HG03139 (cell line): ENCODE results near the gene MLLT3.

Source experiments
- ATAC-seq: cut with Tn5 transposase; IDR thresholded peaks from one replicate; pipeline ENCODE4 v1.9.1; 2021; ENCODE audit not compliant: unreplicated experiment

The MLLT3 gene

GRCh38 chr9:20391208-20391607 is 231.1 kb downstream of the MLLT3 start:
- no peak for ATAC-seq

GRCh38 chr9:20390400-20390799 is 231.9 kb downstream of the MLLT3 start:
- no peak for ATAC-seq

- no peak for ATAC-seq
Measured at GRCh38 chr9:20387062-20387461, 235.2 kb downstream of the MLLT3 start.

DNA sequence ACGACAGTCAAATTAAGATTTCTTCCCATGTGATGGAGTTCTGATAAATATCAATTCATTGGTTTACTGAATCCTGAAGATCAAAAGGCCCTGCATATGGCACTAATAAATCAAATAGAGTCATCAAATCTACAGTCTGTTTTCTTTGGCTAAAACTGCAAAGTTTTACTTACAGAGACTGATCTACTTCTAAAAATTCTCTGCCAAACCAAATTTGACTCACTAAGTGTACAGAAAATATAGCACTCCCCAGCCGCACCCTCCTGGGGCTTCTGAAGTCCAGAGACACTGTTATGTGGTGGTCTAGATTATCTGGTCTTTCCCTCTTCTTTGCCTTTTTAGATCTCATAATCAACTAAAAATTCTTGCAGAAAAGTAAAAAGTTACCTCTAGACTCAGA is 237.7 kb downstream of the MLLT3 start:
- no peak for ATAC-seq

- ATAC-seq = peak; percentile 61
Measured at GRCh38 chr9:20382460-20383071, 239.7 kb downstream of the MLLT3 start.

- ATAC-seq = no peak
Measured at GRCh38 chr9:20380546-20380945, 241.8 kb downstream of the MLLT3 start.

DNA sequence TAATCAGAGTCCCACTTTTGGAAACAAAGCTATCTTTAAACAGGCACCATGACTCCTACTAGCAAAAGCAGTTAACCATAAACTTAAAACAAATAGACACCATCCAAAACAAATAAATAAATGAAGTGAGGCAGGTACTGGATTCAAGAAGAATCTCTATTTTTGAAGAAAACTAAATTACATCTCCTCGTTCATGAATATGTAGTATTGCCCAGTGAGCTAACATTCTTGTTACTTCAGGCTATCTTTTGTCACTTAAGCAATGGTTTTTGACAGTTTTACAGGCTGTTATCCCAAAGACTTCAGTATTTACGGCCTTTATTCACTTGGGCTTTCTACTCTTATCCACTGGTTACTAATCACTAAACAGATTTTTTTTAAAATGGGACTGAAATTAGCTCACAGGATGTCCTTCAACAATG is 242.5 kb downstream of the MLLT3 start:
- ATAC-seq = no peak

DNA sequence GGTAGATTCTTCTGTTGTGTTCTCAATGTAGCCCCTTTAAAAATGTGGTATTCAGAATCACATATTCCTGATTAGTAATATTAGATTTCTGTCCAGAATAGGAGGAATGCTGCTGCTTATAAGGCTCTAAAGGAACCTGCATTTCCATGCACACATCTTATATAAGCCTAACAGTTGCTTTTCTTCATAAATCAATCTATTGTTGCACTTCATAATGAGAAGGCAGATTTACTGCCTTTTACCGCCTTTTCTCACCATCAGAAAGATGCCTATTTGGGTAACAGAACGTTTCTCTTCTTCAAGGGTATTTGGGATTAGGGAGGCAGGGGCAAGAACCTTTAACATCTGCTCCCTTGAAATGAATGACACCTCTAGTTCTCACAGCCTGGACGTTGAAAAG is 243.4 kb downstream of the MLLT3 start:
- no peak for ATAC-seq

- ATAC-seq = no peak
Measured at GRCh38 chr9:20377790-20378189, 244.5 kb downstream of the MLLT3 start.

GRCh38 chr9:20376731-20377375 is 245.4 kb downstream of the MLLT3 start:
- no peak for ATAC-seq

DNA sequence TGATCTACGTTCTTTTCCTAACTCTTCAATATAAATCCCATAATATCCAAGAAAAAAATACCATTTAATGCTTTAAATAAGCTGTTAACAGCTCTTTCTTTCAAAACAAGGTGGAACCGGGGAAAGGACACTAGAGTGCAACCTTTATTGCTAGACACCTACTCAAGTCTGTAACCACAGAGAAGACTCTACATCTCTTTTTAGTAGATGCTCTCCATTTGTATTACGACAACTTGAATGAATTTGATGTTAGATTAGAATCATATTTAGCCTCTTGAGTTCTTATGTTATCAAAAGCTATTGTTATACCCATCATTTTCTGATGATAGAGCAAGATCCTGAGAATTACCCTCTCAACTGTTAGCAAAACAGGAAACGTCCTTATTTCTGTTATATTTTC is 246.3 kb downstream of the MLLT3 start:
- no peak for ATAC-seq

DNA sequence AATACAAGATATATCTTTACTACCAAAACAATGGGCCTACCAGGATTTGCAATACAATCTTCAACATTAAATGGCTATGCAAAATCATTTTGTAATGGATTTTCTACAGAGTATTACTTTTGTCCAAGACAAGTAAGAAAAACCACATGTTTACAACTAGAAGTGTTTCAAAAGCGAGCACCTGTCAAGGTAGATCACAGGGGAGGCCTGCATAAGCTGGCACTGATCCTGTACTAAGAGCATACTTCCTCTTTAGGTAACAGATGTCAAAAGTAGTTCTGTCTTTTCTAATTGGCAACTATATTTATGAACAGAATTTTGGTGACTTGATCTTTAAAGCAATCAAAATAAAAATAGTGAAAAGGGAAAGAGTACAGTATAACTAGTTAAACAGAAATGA is 249.0 kb downstream of the MLLT3 start:
- peak; percentile 53 for ATAC-seq

DNA sequence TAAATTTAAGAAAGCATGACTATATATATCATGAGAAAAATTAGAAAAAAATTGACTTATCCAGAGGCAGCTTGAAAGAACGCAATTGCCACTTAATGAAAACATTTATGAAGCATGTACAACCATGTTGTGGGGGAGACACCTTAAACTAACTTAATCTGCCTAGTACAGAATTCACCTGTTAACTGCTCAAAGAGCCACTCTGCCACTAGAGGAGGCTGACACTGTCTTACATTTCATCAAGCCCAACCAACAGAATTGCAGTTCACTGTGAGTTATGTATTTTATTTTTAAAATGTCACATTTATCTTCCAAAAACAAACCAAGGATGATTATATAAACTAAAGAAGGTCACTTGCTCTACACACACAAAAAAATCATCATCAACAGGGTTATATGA is 252.9 kb downstream of the MLLT3 start:
- no peak for ATAC-seq

- no peak for ATAC-seq
Measured at GRCh38 chr9:20367855-20368254, 254.4 kb downstream of the MLLT3 start.

DNA sequence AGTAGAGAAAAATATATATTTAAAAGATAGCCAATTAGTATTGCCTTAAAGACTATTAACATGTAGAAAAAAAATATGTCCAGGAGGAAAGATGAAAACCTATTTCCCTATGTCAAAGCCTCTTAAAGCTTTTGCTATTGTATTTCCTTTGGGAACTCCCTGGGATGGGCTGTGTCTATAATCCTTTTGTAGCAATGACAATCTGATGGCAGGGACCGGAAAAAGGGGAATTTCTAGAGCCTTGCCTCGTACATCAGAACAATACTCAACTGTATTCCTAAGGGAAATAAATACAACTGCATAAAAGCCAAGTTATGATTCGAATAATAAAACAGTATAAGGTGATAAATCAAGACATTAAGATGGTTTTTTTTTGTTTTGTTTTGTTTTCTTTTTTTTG is 257.3 kb downstream of the MLLT3 start:
- ATAC-seq = no peak

GRCh38 chr9:20363233-20363632 is 259.1 kb downstream of the MLLT3 start:
- no peak for ATAC-seq

DNA sequence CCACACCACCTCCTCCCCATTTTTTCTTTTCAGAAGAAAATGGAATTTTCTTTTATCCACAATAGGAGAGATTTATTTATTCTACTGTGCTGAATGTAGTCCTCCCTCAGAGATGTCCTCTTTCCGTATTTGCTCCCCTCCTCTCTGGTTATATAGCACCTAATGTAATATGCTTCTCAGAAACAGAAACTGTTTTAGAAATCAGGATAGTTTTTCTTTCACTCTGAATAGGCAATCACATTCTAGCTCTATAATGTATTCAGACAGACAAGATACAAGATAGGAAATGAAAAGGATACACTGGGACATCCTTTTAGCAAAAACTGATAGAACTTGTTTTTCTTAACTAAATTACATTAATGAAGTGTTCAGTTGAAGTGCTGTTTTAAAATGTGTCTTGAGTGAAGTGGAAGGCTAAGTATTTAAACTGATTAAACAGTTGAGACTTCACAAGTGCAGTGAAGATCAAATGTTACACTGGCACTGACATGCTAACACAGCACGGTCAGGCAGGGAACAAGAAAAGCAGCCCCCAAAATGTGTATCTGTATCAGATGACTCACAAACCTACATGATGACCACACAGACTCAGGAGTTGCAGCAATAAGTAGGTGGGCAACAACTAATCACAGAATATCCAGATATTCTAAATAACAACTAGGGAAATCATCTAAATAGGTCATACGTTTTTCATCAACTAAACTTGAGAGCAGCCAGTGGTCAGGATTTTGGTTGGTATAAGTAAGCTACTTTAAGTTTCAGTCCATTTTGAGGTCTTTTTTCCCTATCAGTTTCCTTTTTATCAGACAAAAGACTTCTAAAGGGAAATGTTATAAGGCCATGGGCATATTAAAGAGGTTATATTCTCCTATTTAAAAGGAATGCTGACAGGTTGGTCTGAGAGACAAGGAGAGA is 260.4 kb downstream of the MLLT3 start:
- peak; percentile 49 for ATAC-seq

GRCh38 chr9:20361229-20361628 is 261.1 kb downstream of the MLLT3 start:
- ATAC-seq = no peak

GRCh38 chr9:20358207-20358606 is 264.1 kb downstream of the MLLT3 start:
- no peak for ATAC-seq

DNA sequence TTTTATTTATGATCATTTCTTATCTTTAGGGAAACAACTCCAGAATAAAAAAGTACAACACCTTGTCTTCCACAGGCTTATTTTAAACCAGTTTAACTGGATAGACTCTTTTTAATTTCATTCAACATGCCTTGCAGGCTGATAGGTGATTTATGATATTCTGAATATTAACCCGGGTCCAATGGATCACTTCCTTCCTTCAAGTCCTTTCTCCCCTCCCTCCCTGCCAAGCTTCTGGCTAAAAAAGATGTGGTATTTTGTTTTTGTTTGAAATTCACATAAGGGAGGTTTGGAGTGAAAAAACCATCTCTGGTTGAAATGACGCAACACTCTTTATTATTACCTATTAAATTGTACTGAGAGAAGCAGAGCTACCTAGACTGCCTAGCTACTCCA is 265.3 kb downstream of the MLLT3 start:
- ATAC-seq = no peak

GRCh38 chr9:20356403-20357036 is 265.8 kb downstream of the MLLT3 start:
- ATAC-seq = no peak

GRCh38 chr9:20355022-20355421 is 267.3 kb downstream of the MLLT3 start:
- no peak for ATAC-seq
